HEK293T (cell line): ENCODE results near the gene RAC2.

Experiments used
- CTCF ChIA-PET: fragments of 350-600 bp; formaldehyde crosslinking; extraction: SDS; loops from one replicate; lab custom pipeline; 2021; ENCODE audit warnings: antibody characterized with exemption, inconsistent platforms; lab: Yijun Ruan, JAX
- POLR2A ChIA-PET: fragments of 350-600 bp; formaldehyde crosslinking; extraction: SDS; loops from one replicate; lab custom pipeline; 2020; ENCODE audit warnings: antibody characterized with exemption, inconsistent platforms; lab: Yijun Ruan, JAX
- DNase-seq: peaks from one replicate; pipeline ENCODE4 v3.0.0; 2012; ENCODE audit warnings: mixed read lengths; ENCODE audit errors: extremely low spot score
- ARNT ChIP-seq: fragments of 450-650 bp; IDR thresholded peaks from 2 replicates; pipeline ENCODE4 v1.6.1; 2017; ENCODE audit warnings: mild to moderate bottlenecking
- BHLHE40 ChIP-seq: fragments of 450-650 bp; IDR thresholded peaks from 2 replicates; pipeline ENCODE4 v1.6.1; 2016; ENCODE audit warnings: mild to moderate bottlenecking, moderate library complexity, borderline replicate concordance
- CTBP1 ChIP-seq: fragments of 450-650 bp; IDR thresholded peaks from 2 replicates; pipeline ENCODE4 v1.6.1; 2016; ENCODE audit warnings: borderline replicate concordance
- ELF4 ChIP-seq: fragments of 450-650 bp; IDR thresholded peaks from 2 replicates; pipeline ENCODE4 v1.6.1; 2017; ENCODE audit warnings: antibody characterized with exemption
- FOXA1 ChIP-seq: fragments of 450-650 bp; IDR thresholded peaks from 2 replicates; pipeline ENCODE4 v1.6.1; 2016; ENCODE audit warnings: mild to moderate bottlenecking
- FOXK2 ChIP-seq: fragments of 450-650 bp; IDR thresholded peaks from 2 replicates; pipeline ENCODE4 v1.6.1; 2016; ENCODE audit warnings: mild to moderate bottlenecking
- FOXM1 ChIP-seq: fragments of 450-650 bp; IDR thresholded peaks from 2 replicates; pipeline ENCODE4 v1.6.1; 2017; ENCODE audit warnings: mild to moderate bottlenecking, borderline replicate concordance
- HDGF ChIP-seq: fragments of 450-650 bp; IDR thresholded peaks from 2 replicates; pipeline ENCODE4 v1.6.1; 2017; ENCODE audit warnings: antibody characterized with exemption, borderline replicate concordance
- L3MBTL2 ChIP-seq: fragments of 450-650 bp; conservative IDR thresholded peaks from 2 replicates; pipeline ENCODE4 v1.6.1; 2016; ENCODE audit warnings: mild to moderate bottlenecking
- LEF1 ChIP-seq: fragments of 450-650 bp; IDR thresholded peaks from 2 replicates; pipeline ENCODE4 v1.6.1; 2017; ENCODE audit warnings: mild to moderate bottlenecking, borderline replicate concordance
- NFRKB ChIP-seq: fragments of 450-650 bp; IDR thresholded peaks from 2 replicates; pipeline ENCODE4 v1.6.1; 2016; ENCODE audit warnings: mild to moderate bottlenecking, moderate library complexity
- SP1 ChIP-seq: fragments of 450-650 bp; IDR thresholded peaks from 2 replicates; pipeline ENCODE4 v1.6.1; 2017
- SUZ12 ChIP-seq: fragments of 450-650 bp; IDR thresholded peaks from 2 replicates; pipeline ENCODE4 v1.6.1; 2016; ENCODE audit warnings: mild to moderate bottlenecking
- TARDBP ChIP-seq: fragments of 450-650 bp; IDR thresholded peaks from 2 replicates; pipeline ENCODE4 v1.6.1; 2016
- ZNF384 ChIP-seq: fragments of 450-650 bp; IDR thresholded peaks from 2 replicates; pipeline ENCODE4 v1.6.1; 2016
- TF ChIP-seq, protein P1 (sequence below): fragments of 450-650 bp; IDR thresholded peaks from 2 replicates; pipeline ENCODE4 v1.6.1; 2016

RAC2 gene

DNA sequence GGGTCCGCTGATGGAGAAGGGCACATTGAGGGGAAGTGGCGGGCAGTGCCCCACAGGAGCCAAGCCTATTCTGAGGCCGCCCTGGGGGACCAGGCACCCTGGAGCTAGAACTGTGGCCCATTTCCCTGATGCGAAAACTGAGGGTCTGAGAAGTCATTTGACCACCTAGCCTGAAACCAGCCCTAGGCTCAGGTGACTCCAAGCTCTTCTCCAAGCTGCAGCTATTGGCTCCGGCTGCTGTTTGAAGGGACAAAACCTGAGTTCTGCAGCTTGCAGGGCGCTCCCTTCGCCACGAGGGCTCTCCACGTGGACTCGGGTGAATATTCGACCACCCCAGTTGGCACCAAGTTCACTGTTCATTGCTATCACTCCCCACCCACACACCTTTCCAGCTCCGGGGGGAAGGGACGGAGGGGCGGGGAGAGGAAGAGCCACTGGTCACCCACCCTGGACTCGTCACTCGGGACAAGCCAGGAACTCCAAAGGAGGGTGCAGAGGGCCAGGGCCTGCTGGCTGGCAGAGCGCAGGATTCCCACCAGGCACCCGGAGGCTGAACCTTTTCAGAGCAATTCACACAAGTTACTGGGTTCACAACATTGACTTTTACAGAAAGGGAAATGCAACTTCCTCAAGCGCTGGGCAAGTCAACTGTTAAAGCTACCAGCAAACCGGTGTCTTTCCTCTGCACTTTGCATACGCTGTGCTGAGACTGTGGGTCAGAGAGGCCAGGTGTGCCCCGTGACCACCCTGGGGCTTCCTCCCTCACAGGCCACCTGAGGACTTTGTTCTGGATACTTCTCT is 1.1 kb upstream of the RAC2 start:
- CTCF ChIA-PET, result interaction anchor here (0.6 kb wide), 1 partner anchor 15 kb away, joined by 3 read pairs; no protein-coding TSS in a partner anchor
- TF ChIP-seq HDGF (no peak), TARDBP (no peak), FOXA1 (no peak), L3MBTL2 (no peak), NFRKB (no peak), ELF4 (no peak), SUZ12 (no peak), LEF1 (no peak), ZNF384 (no peak), CTBP1 (no peak), ARNT (no peak), BHLHE40 (no peak), FOXK2 (no peak), FOXM1 (no peak), SP1 (no peak)
- TF ChIP-seq, protein P1, sequence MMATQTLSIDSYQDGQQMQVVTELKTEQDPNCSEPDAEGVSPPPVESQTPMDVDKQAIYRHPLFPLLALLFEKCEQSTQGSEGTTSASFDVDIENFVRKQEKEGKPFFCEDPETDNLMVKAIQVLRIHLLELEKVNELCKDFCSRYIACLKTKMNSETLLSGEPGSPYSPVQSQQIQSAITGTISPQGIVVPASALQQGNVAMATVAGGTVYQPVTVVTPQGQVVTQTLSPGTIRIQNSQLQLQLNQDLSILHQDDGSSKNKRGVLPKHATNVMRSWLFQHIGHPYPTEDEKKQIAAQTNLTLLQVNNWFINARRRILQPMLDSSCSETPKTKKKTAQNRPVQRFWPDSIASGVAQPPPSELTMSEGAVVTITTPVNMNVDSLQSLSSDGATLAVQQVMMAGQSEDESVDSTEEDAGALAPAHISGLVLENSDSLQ, result no peak
- no peak for DNase-seq
- POLR2A ChIA-PET, result no interaction called here

- no peak for TF ChIP-seq LEF1
- no peak for TF ChIP-seq BHLHE40
- no peak for TF ChIP-seq ZNF384
- no peak for TF ChIP-seq ARNT
- TF ChIP-seq FOXA1, result no peak
- no peak for TF ChIP-seq HDGF
- TF ChIP-seq FOXK2, result no peak
- TF ChIP-seq FOXM1, result no peak
- no peak for TF ChIP-seq TARDBP
- TF ChIP-seq L3MBTL2, result no peak
- TF ChIP-seq, protein P1, result no peak
- TF ChIP-seq ELF4, result no peak
- no peak for TF ChIP-seq SP1
- no peak for TF ChIP-seq NFRKB
- POLR2A ChIA-PET, result no interaction called here
- CTCF ChIA-PET, result interaction anchor here (0.9 kb wide), 1 partner anchor 17 kb away, joined by 3 read pairs; no protein-coding TSS in a partner anchor
- no peak for DNase-seq
Observed at GRCh38 chr22:37243402-37244113, 511 bp downstream of the RAC2 start.

DNA sequence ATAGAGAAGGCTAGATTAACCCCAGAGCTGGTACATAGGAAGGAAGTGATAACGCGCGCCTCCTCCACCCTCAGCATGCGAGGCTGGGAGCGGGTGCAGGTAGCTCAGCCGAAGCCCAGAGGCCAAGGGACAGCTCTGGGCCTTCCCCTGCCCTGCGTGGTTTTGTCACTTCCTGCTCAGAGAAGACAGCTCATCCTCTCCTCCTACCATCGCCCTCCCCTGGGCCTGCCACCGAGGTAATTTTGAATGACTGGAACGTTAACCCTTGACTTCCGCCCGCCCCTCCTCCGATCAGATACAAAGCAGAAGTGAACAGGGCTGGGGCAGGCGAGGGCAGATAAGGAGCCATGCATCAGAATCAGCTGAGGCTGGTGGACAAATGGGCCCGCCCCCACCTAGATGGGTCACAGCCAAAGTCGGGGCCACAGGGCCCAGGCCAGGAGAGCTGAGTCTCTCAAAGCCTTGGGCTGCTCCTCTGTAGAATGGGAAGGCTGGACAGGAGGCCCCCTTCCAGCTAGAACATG is 1.6 kb downstream of the RAC2 start:
- DNase-seq, result no peak
- POLR2A ChIA-PET, result no interaction called here
- no peak for TF ChIP-seq NFRKB
- TF ChIP-seq SUZ12, result no peak
- no peak for TF ChIP-seq HDGF
- no peak for TF ChIP-seq ARNT
- no peak for TF ChIP-seq FOXK2
- TF ChIP-seq CTBP1, result no peak
- TF ChIP-seq L3MBTL2, result no peak
- TF ChIP-seq SP1, result no peak
- TF ChIP-seq, protein P1, result no peak
- TF ChIP-seq LEF1, result no peak
- TF ChIP-seq ELF4, result no peak
- no peak for TF ChIP-seq BHLHE40
- TF ChIP-seq FOXM1, result no peak
- TF ChIP-seq TARDBP, result no peak
- TF ChIP-seq FOXA1, result no peak
- no peak for TF ChIP-seq ZNF384
- CTCF ChIA-PET, result interaction anchor here (0.7 kb wide), 1 partner anchor 45 kb away, joined by 3 read pairs; no protein-coding TSS in a partner anchor

GRCh38 chr22:37241351-37242142 is 2.5 kb downstream of the RAC2 start:
- no peak for TF ChIP-seq FOXA1
- TF ChIP-seq CTBP1, result no peak
- TF ChIP-seq SUZ12, result no peak
- no peak for TF ChIP-seq L3MBTL2
- no peak for TF ChIP-seq NFRKB
- no peak for TF ChIP-seq FOXM1
- TF ChIP-seq, protein P1, result no peak
- no peak for TF ChIP-seq ARNT
- no peak for TF ChIP-seq LEF1
- no peak for TF ChIP-seq FOXK2
- no peak for TF ChIP-seq HDGF
- no peak for TF ChIP-seq ELF4
- TF ChIP-seq TARDBP, result no peak
- no peak for TF ChIP-seq BHLHE40
- TF ChIP-seq ZNF384, result no peak
- no peak for TF ChIP-seq SP1
- ChIA-PET POLR2A (no interaction called here), CTCF (interaction anchor here (0.7 kb wide), 1 partner anchor 44 kb away, joined by 3 read pairs; no protein-coding TSS in a partner anchor)
- no peak for DNase-seq
